Erythroblast (primary cell): ENCODE measurements around the gene SDHB.

ENCODE experiments used
- GATA1 ChIP-seq: IDR thresholded peaks from 2 replicates; pipeline ENCODE4 v1.6.1; 2011; ENCODE audit warnings: low read depth, mild to moderate bottlenecking, control low read depth, low read length, moderate library complexity
- POLR2A ChIP-seq: IDR thresholded peaks from 2 replicates; pipeline ENCODE4 v1.6.1; 2011; ENCODE audit warnings: mild to moderate bottlenecking, low read length

GRCh38 chr1:17046334-17046657, 7.5 kb downstream of the SDHB start:
- TF ChIP-seq POLR2A (no peak), GATA1 (no peak)
